GM19328 (cell line): ENCODE measurements around the gene GAB2.
A peak's percentile ranks its signal among the peaks of the same experiment; 100 is the strongest.
"Not testable (repeated sequence)": the region's sequence is repeated elsewhere in the genome, so short reads cannot be mapped to it uniquely, and the experiment has no call there.

ENCODE experiments used
- ATAC-seq: cut with Tn5 transposase; IDR thresholded peaks from one replicate; pipeline ENCODE4 v1.9.1; 2021; ENCODE audit warnings: mild to moderate bottlenecking, moderate library complexity; ENCODE audit not compliant: unreplicated experiment

GAB2 gene

GRCh38 chr11:78318321-78319114, 99.1 kb downstream of the GAB2 start:
- no peak for ATAC-seq

- ATAC-seq: no peak
These were observed 101.9 kb downstream of the GAB2 start for GRCh38 chr11:78315724-78316123.

GRCh38 chr11:78314762-78315161, 102.9 kb downstream of the GAB2 start:
- no peak for ATAC-seq

- ATAC-seq: no peak
These were observed 103.7 kb downstream of the GAB2 start for GRCh38 chr11:78313898-78314297.

- ATAC-seq: no peak
These were observed 104.3 kb downstream of the GAB2 start for GRCh38 chr11:78313181-78313795.

- no peak for ATAC-seq
These were observed 104.9 kb downstream of the GAB2 start for GRCh38 chr11:78312712-78313111.

GRCh38 chr11:78311702-78312371, 105.8 kb downstream of the GAB2 start:
- no peak for ATAC-seq

- ATAC-seq: peak; percentile 88
These were observed 107.1 kb downstream of the GAB2 start for GRCh38 chr11:78310500-78310909.

GRCh38 chr11:78304201-78304600, 113.4 kb downstream of the GAB2 start:
- ATAC-seq: no peak

- ATAC-seq: no peak
These were observed 117.3 kb downstream of the GAB2 start for GRCh38 chr11:78300108-78300839.

GRCh38 chr11:78299000-78299710, 118.5 kb downstream of the GAB2 start:
- ATAC-seq: no peak

GRCh38 chr11:78298291-78298771, 119.3 kb downstream of the GAB2 start:
- ATAC-seq: no peak

- no peak for ATAC-seq
These were observed 121.4 kb downstream of the GAB2 start for GRCh38 chr11:78295991-78296930.

- no peak for ATAC-seq
These were observed 122.3 kb downstream of the GAB2 start for GRCh38 chr11:78295347-78295746.

- not testable (repeated sequence) for ATAC-seq
These were observed 123.5 kb downstream of the GAB2 start for GRCh38 chr11:78294100-78294499.

GRCh38 chr11:78293536-78293935, 124.1 kb downstream of the GAB2 start:
- no peak for ATAC-seq

GRCh38 chr11:78292109-78292803, 125.4 kb downstream of the GAB2 start:
- no peak for ATAC-seq

GRCh38 chr11:78291503-78292108, 126.0 kb downstream of the GAB2 start:
- ATAC-seq: no peak
